ENCODE measurements around the gene TTC32.
"Not testable (repeated sequence)": the region's sequence is repeated elsewhere in the genome, so short reads cannot be mapped to it uniquely, and the experiment has no call there.

TTC32 gene

GRCh38 chr2:19897623-19898245, 4.0 kb downstream of the TTC32 start:
- no peak for DNase-seq (ENCODE audit: low read depth, low spot score)
- no peak overlapping the region for H3K4me3 ChIP-seq (ENCODE audit: insufficient read length, low read depth)
- no peaks in the 10 kb centered on the region for H3K4me1 ChIP-seq (ENCODE audit: insufficient read depth, insufficient read length)
- peaks cover 5% of the 10 kb centered on the region for H3K36me3 ChIP-seq (ENCODE audit: insufficient read depth, insufficient read length, low read length)
- no peak overlapping the region for H3K9ac ChIP-seq (ENCODE audit: insufficient read length, low read depth)
- no peak for TF ChIP-seq ZNF274 (IDR thresholded peaks at IDR 0.05; ENCODE audit: low read depth, low read length)
- no peaks in the 10 kb centered on the region for H3K9me3 ChIP-seq (ENCODE audit: insufficient read depth, low read length)
- no peaks in the 10 kb centered on the region for H3K27me3 ChIP-seq (ENCODE audit: insufficient read depth, insufficient read length)

- Histone ChIP-seq H3K4me1 (ENCODE audit: insufficient read depth, insufficient read length) (no peaks in the 10 kb centered on the region), H3K27me3 (ENCODE audit: insufficient read depth, insufficient read length) (no peaks in the 10 kb centered on the region), H3K9ac (ENCODE audit: insufficient read length, low read depth) (no peak overlapping the region), H3K9me3 (ENCODE audit: insufficient read depth, low read length) (no peaks in the 10 kb centered on the region), H3K4me3 (ENCODE audit: insufficient read length, low read depth) (no peak overlapping the region), H3K36me3 (ENCODE audit: insufficient read depth, insufficient read length, low read length) (peaks cover 5% of the 10 kb centered on the region)
- DNase-seq (ENCODE audit: low read depth, low spot score) = no peak
- TF ChIP-seq ZNF274 (IDR thresholded peaks at IDR 0.05; ENCODE audit: low read depth, low read length) = no peak
- no peak for TF ChIP-seq SUZ12 (IDR thresholded peaks at IDR 0.05; ENCODE audit: extremely low read depth, insufficient read depth, insufficient read length)
- TF ChIP-seq YY1 (IDR thresholded peaks at IDR 0.05; ENCODE audit: insufficient read depth, insufficient read length) = no peak
These were observed 6.2 kb downstream of the TTC32 start for GRCh38 chr2:19895535-19895934.

DNA sequence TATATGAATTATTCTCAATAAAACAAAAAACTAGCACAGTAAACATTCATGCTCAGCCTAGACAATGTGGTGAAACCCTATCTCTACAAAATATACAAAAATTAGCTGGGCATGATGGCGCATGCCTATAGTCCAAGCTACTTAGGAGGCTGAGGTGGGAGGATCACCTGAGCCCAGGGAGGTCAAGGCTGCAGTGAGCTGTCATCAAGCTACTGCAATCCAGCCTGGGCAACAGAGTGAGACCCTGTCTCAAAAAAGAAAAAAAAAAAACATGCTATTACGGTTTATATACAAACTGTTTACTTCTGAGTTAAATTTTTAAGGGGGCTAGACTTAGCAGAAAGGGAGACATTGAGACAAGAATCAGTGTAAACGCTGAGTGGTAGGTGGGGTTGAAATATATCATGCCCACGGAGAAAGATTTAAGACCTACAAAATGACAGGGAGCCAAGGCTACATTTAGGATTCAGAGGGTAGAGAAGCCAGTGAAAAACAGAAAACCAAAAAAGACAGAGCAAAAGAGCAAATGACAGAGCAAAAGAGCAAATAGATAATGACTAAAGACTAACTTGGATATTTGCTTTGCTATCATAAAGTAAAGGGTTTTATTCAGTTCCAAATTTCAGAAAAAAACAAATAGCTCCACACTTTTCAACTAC, 7.5 kb downstream of the TTC32 start:
- no peak for DNase-seq (ENCODE audit: low read depth, low spot score)
- TF ChIP-seq SUZ12 (IDR thresholded peaks at IDR 0.05; ENCODE audit: extremely low read depth, insufficient read depth, insufficient read length) (no peak), YY1 (IDR thresholded peaks at IDR 0.05; ENCODE audit: insufficient read depth, insufficient read length) (no peak), ZNF274 (IDR thresholded peaks at IDR 0.05; ENCODE audit: low read depth, low read length) (no peak)
- Histone ChIP-seq H3K4me1 (ENCODE audit: insufficient read depth, insufficient read length) (no peaks in the 10 kb centered on the region), H3K27me3 (ENCODE audit: insufficient read depth, insufficient read length) (no peaks in the 10 kb centered on the region), H3K9ac (ENCODE audit: insufficient read length, low read depth) (no peak overlapping the region), H3K9me3 (ENCODE audit: insufficient read depth, low read length) (no peaks in the 10 kb centered on the region), H3K4me3 (ENCODE audit: insufficient read length, low read depth) (no peak overlapping the region), H3K36me3 (ENCODE audit: insufficient read depth, insufficient read length, low read length) (peaks cover 5% of the 10 kb centered on the region)

- peaks cover 5% of the 10 kb centered on the region for H3K36me3 ChIP-seq (ENCODE audit: insufficient read depth, insufficient read length, low read length)
- no peaks in the 10 kb centered on the region for H3K27me3 ChIP-seq (ENCODE audit: insufficient read depth, insufficient read length)
- no peak for DNase-seq (ENCODE audit: low read depth, low spot score)
- TF ChIP-seq SUZ12 (IDR thresholded peaks at IDR 0.05; ENCODE audit: extremely low read depth, insufficient read depth, insufficient read length) (no peak), YY1 (IDR thresholded peaks at IDR 0.05; ENCODE audit: insufficient read depth, insufficient read length) (no peak), ZNF274 (IDR thresholded peaks at IDR 0.05; ENCODE audit: low read depth, low read length) (no peak)
- H3K4me1 ChIP-seq (ENCODE audit: insufficient read depth, insufficient read length) = no peaks in the 10 kb centered on the region
- H3K9me3 ChIP-seq (ENCODE audit: insufficient read depth, low read length) = no peaks in the 10 kb centered on the region
- no peak overlapping the region for H3K4me3 ChIP-seq (ENCODE audit: insufficient read length, low read depth)
- no peak overlapping the region for H3K9ac ChIP-seq (ENCODE audit: insufficient read length, low read depth)
These were observed 8.2 kb downstream of the TTC32 start for GRCh38 chr2:19893520-19894133.

DNA sequence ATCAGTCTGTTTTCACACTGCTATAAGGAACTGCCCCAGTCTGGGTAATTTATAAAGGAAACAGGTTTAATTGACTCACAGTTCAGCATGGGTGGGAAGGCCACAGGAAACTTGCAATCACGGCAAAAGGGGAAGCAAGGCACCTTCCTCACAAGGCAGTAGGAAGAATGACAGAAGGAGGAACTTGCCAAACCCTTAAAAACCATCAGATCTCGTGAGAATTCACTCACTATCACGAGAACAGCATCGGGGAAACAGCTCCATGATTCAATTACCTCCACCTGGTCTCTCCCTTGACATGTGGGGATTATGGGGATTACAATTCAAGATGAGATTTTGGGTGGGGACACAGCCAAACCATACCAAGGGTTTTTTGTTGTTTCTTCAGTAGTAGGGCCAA, 9.8 kb downstream of the TTC32 start:
- H3K4me1 ChIP-seq (ENCODE audit: insufficient read depth, insufficient read length); H3K9ac ChIP-seq (ENCODE audit: insufficient read length, low read depth); DNase-seq (ENCODE audit: low read depth, low spot score); H3K36me3 ChIP-seq (ENCODE audit: insufficient read depth, insufficient read length, low read length); H3K27me3 ChIP-seq (ENCODE audit: insufficient read depth, insufficient read length); H3K4me3 ChIP-seq (ENCODE audit: insufficient read length, low read depth); H3K9me3 ChIP-seq (ENCODE audit: insufficient read depth, low read length): not testable (repeated sequence)

DNA sequence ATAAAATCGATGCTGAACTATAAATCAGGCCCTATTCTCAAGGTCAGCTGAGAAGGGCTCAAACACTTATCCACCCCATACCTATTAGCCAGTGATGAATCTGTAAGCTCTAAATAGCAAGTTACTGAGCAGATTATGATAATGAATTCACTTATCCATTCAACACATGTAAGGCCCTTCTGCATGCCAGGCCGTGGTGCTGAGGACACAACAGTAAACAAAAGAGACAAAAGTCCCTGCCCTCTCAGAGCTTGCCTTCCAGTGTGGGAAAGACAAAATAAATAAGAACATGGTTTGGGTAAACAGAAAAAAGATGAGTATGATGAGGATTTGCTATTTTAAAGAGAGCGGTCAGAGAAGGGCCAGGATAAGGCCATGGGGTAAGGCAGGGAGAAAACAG, 11.7 kb downstream of the TTC32 start:
- no peak for DNase-seq (ENCODE audit: low read depth, low spot score)
- no peaks in the 10 kb centered on the region for H3K27me3 ChIP-seq (ENCODE audit: insufficient read depth, insufficient read length)

DNA sequence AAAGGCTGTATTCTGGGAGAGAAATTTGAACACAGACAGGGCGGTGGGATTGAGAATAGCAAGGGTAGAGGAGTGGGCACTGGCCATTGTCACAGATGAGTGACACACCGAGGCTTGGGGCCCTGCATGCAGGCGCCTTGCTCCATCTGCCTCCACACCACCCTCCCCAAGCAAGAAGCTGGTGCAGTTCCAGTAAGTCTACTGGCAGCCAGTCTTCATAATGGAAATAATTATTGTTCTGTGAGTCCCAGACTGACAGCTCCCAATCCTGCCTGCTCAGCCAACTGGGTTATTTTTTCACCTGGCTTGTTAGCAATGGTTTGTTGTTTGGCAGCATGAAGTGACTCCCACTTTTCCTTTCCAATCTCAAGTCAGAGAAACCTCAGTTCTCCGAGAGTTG, 13.0 kb downstream of the TTC32 start:
- peaks cover 2% of the 10 kb centered on the region for H3K4me1 ChIP-seq (ENCODE audit: insufficient read depth, insufficient read length)
- no peak for DNase-seq (ENCODE audit: low read depth, low spot score)
- no peak for TF ChIP-seq SUZ12 (IDR thresholded peaks at IDR 0.05; ENCODE audit: extremely low read depth, insufficient read depth, insufficient read length)
- no peak for TF ChIP-seq YY1 (IDR thresholded peaks at IDR 0.05; ENCODE audit: insufficient read depth, insufficient read length)
- no peak for TF ChIP-seq ZNF274 (IDR thresholded peaks at IDR 0.05; ENCODE audit: low read depth, low read length)

More for the DNA sequence above, 11.7 kb downstream of the TTC32 start:
- Histone ChIP-seq H3K4me1 (ENCODE audit: insufficient read depth, insufficient read length) (peaks cover 2% of the 10 kb centered on the region), H3K4me3 (ENCODE audit: insufficient read length, low read depth) (no peak overlapping the region), H3K9ac (ENCODE audit: insufficient read length, low read depth) (no peak overlapping the region), H3K9me3 (ENCODE audit: insufficient read depth, low read length) (no peaks in the 10 kb centered on the region), H3K36me3 (ENCODE audit: insufficient read depth, insufficient read length, low read length) (no peaks in the 10 kb centered on the region)
- TF ChIP-seq ZNF274 (IDR thresholded peaks at IDR 0.05; ENCODE audit: low read depth, low read length) (no peak), YY1 (IDR thresholded peaks at IDR 0.05; ENCODE audit: insufficient read depth, insufficient read length) (no peak), SUZ12 (IDR thresholded peaks at IDR 0.05; ENCODE audit: extremely low read depth, insufficient read depth, insufficient read length) (no peak)

More for the DNA sequence above, 13.0 kb downstream of the TTC32 start:
- Histone ChIP-seq H3K9me3 (ENCODE audit: insufficient read depth, low read length) (no peaks in the 10 kb centered on the region), H3K9ac (ENCODE audit: insufficient read length, low read depth) (no peak overlapping the region), H3K27me3 (ENCODE audit: insufficient read depth, insufficient read length) (no peaks in the 10 kb centered on the region), H3K36me3 (ENCODE audit: insufficient read depth, insufficient read length, low read length) (no peaks in the 10 kb centered on the region), H3K4me3 (ENCODE audit: insufficient read length, low read depth) (no peak overlapping the region)
